Measurements from ENCODE around the gene TRDMT1. TPM values are rescaled to one million over a fixed set of nuclear protein-coding genes. Genes with fewer than 3 reads are reported as not detected.

The TRDMT1 gene
- total and polyA plus RNA-seq, 2 donors (not counting 1 experiment from before 2014, with no cell fraction given) = 3.0 to 20.4 TPM

GRCh38 chr10:17195083-17195482 lies 6.4 kb downstream of the TRDMT1 start:
- Histone ChIP-seq H3K9me3 (ENCODE audit: control extremely low read depth in 1 of 3, control insufficient read depth in 2 of 3, insufficient read depth in 1 of 3, low read length in 2 of 3) (no peaks in the 10 kb centered on the region), H4K20me1 (ENCODE audit: control insufficient read depth, insufficient read depth, low read length, poor library complexity, severe bottlenecking) (peaks cover 7% of the 10 kb centered on the region), H3K4me1 (ENCODE audit: control insufficient read depth in 2 of 2, insufficient read depth in 2 of 2, low read length in 2 of 2) (peaks cover 0 to 3% of the 10 kb centered on the region in 2 donors), H2AFZ (ENCODE audit: insufficient read depth, low read depth, low read length, poor library complexity, severe bottlenecking) (no peak overlapping the region), H3K4me3 (ENCODE audit: control extremely low read depth in 1 of 5, extremely low read depth in 1 of 5, insufficient read depth in 1 of 5, low read depth in 2 of 5, low read length in 4 of 5) (no peak overlapping the region), H3K27me3 (replicated peaks in 1 of 4; ENCODE audit: control extremely low read depth in 1 of 4, control insufficient read depth in 3 of 4, insufficient read depth in 4 of 4, low read length in 3 of 4) (no peaks in the 10 kb centered on the region), H3K4me2 (replicated peaks; ENCODE audit: low read depth, low read length, poor library complexity, severe bottlenecking) (no peak overlapping the region), H3K79me2 (ENCODE audit: control insufficient read depth, insufficient read depth, low read length) (peaks cover 63% of the 10 kb centered on the region), H3K36me3 (replicated peaks in 1 of 2; ENCODE audit: control extremely low read depth in 1 of 2, control insufficient read depth in 1 of 2, extremely low read depth in 1 of 2, insufficient read depth in 2 of 2, low read length in 1 of 2) (no peaks in the 10 kb centered on the region), H3K9ac (ENCODE audit: low read length) (no peak overlapping the region), H3K27ac (ENCODE audit: low read length in 2 of 2) (no peak overlapping the region)
- Mint-ChIP-seq H3K4me1 (peaks cover 11% of the 10 kb centered on the region), H3K27me3 (no peaks in the 10 kb centered on the region), H3K4me3 (no peak overlapping the region), H3K27ac (no peak overlapping the region), H3K9me3 (ENCODE audit: insufficient read depth) (no peaks in the 10 kb centered on the region)
- ChIA-PET CTCF (interaction anchor here (0.6 kb wide), 1 partner anchor 73 kb away, joined by 3 read pairs; no protein-coding TSS in a partner anchor), POLR2A (no interaction called here)
- intact Hi-C loops (cut with micrococcal nuclease) = no loop called here
- 0% methylated on average over 1 of the region's 5 CpGs for WGBS (ENCODE audit: insufficient coverage)
- ATAC-seq (ENCODE audit: low read depth) (no peak), DNase-seq (no peak)
- no peak for TF ChIP-seq EZH2 (IDR thresholded peaks at IDR 0.05; ENCODE audit: borderline replicate concordance, insufficient read depth, low read depth, low read length, poor library complexity, severe bottlenecking)
- no peak for TF ChIP-seq CTCF (IDR thresholded peaks at IDR 0.05)

GRCh38 chr10:17190602-17191001 lies 10.9 kb downstream of the TRDMT1 start:
- H3K27ac Mint-ChIP-seq = no peak overlapping the region
- ATAC-seq (ENCODE audit: low read depth) (no peak), DNase-seq (no peak)
- Histone ChIP-seq H4K20me1 (ENCODE audit: control insufficient read depth, insufficient read depth, low read length, poor library complexity, severe bottlenecking) (peaks cover 7% of the 10 kb centered on the region), H3K4me3 (ENCODE audit: control extremely low read depth in 1 of 5, extremely low read depth in 1 of 5, insufficient read depth in 1 of 5, low read depth in 2 of 5, low read length in 4 of 5) (no peak overlapping the region), H3K4me2 (replicated peaks; ENCODE audit: low read depth, low read length, poor library complexity, severe bottlenecking) (no peak overlapping the region), H2AFZ (ENCODE audit: insufficient read depth, low read depth, low read length, poor library complexity, severe bottlenecking) (no peak overlapping the region), H3K27ac (ENCODE audit: low read length in 2 of 2) (no peak overlapping the region), H3K9ac (ENCODE audit: low read length) (no peak overlapping the region), H3K79me2 (ENCODE audit: control insufficient read depth, insufficient read depth, low read length) (peaks cover 50% of the 10 kb centered on the region), H3K9me3 (ENCODE audit: control extremely low read depth in 1 of 3, control insufficient read depth in 2 of 3, insufficient read depth in 1 of 3, low read length in 2 of 3) (no peaks in the 10 kb centered on the region), H3K4me1 (ENCODE audit: control insufficient read depth in 2 of 2, insufficient read depth in 2 of 2, low read length in 2 of 2) (no peaks in the 10 kb centered on the region), H3K27me3 (replicated peaks in 1 of 4; ENCODE audit: control extremely low read depth in 1 of 4, control insufficient read depth in 3 of 4, insufficient read depth in 4 of 4, low read length in 3 of 4) (no peaks in the 10 kb centered on the region), H3K36me3 (replicated peaks in 1 of 2; ENCODE audit: control extremely low read depth in 1 of 2, control insufficient read depth in 1 of 2, extremely low read depth in 1 of 2, insufficient read depth in 2 of 2, low read length in 1 of 2) (no peaks in the 10 kb centered on the region)
- no peaks in the 10 kb centered on the region for H3K9me3 Mint-ChIP-seq (ENCODE audit: insufficient read depth)
- TF ChIP-seq EZH2 (IDR thresholded peaks at IDR 0.05; ENCODE audit: borderline replicate concordance, insufficient read depth, low read depth, low read length, poor library complexity, severe bottlenecking) = no peak
- TF ChIP-seq CTCF (IDR thresholded peaks at IDR 0.05) = no peak
- ChIA-PET CTCF (interaction anchor here (0.6 kb wide), 1 partner anchor 122 kb away, joined by 3 read pairs; no protein-coding TSS in a partner anchor), POLR2A (no interaction called here)
- WGBS (ENCODE audit: insufficient coverage) = 100% methylated on average over 1 of the region's 2 CpGs
- H3K4me3 Mint-ChIP-seq = no peak overlapping the region
- H3K4me1 Mint-ChIP-seq = no peaks in the 10 kb centered on the region
- intact Hi-C loops (cut with micrococcal nuclease) = no loop called here
- H3K27me3 Mint-ChIP-seq = no peaks in the 10 kb centered on the region

Measured in B cell (primary cell).